Activated CD4-positive, alpha-beta T cell treated with anti-CD3 and anti-CD28 coated beads for 36 hours (primary cell): ENCODE measurements around the gene TFR2. TPM values are rescaled to one million over a fixed set of nuclear protein-coding genes. Genes with fewer than 3 reads are reported as not detected.

Experiments used
- ATAC-seq: fragments of 200-7000 bp; cut with Tn5 transposase; one replicate; pipeline ENCODE4 v1.10.0; 2021; ENCODE audit warnings: mild to moderate bottlenecking, moderate library complexity
- CTCF ChIA-PET: fragments of 350-600 bp; sonication (Branson Sonifier 250); formaldehyde crosslinking; loops from one replicate; lab custom pipeline; 2021; ENCODE audit warnings: antibody characterized with exemption; lab: Charles Lee
- POLR2A ChIA-PET: fragments of 350-600 bp; sonication (Branson Sonifier 250); formaldehyde crosslinking; loops from one replicate; lab custom pipeline; 2021; ENCODE audit warnings: antibody characterized with exemption, inconsistent platforms; lab: Charles Lee
- DNase-seq: peaks from one replicate; pipeline ENCODE4 v3.0.0-alpha.2; 2020
- H3K27ac Mint-ChIP-seq: one replicate; pipeline ENCODE4 v1.8.0; 2021; ENCODE audit warnings: mixed read lengths
- H3K27me3 Mint-ChIP-seq: one replicate; pipeline ENCODE4 v1.8.0; 2021; ENCODE audit warnings: mixed read lengths
- H3K36me3 Mint-ChIP-seq: one replicate; pipeline ENCODE4 v1.8.0; 2021; ENCODE audit warnings: low read depth, mixed read lengths
- H3K4me1 Mint-ChIP-seq: one replicate; pipeline ENCODE4 v1.8.0; 2021; ENCODE audit warnings: mixed read lengths
- H3K4me3 Mint-ChIP-seq: one replicate; pipeline ENCODE4 v1.8.0; 2021; ENCODE audit warnings: mild to moderate bottlenecking, moderate library complexity, mixed read lengths
- H3K9me3 Mint-ChIP-seq: one replicate; pipeline ENCODE4 v1.8.0; 2021; ENCODE audit warnings: low read depth, mixed read lengths
- intact Hi-C, 2 experiments: fragments of 100-400 bp; cut with DNase I in 1 of 2; cut with micrococcal nuclease in 1 of 2; formaldehyde crosslinking; loops; one replicate each; pipeline versions ENCODE4 v1.14.2 to v1.15.1; 2022 to 2024; cut with DNase I, micrococcal nuclease
- total RNA-seq, 2 experiments: library from RNA; stranded (reverse); gene quantifications; one replicate each; pipeline ENCODE4 v1.2.3, GENCODE V29; 2021

Gene TFR2
- total RNA-seq, 2 experiments from 2014 or later = 10.1 to 12.4 TPM

- ChIA-PET POLR2A (interaction anchor here (0.6 to 1.5 kb wide), 4 partner anchors 28 to 249 kb away, joined by 3 to 5 read pairs (median 4); partner anchors contain the start of genes POP7 and ZCWPW1), CTCF (interaction anchor here (0.9 to 2.1 kb wide), 4 partner anchors 10 to 28 kb away, joined by 3 to 11 read pairs (median 7); partner anchors contain the start of gene POP7)
- no peak overlapping the region for H3K4me3 Mint-ChIP-seq
- DNase-seq (no peak), ATAC-seq (no peak)
- peak overlapping the region; percentile 31 for H3K27ac Mint-ChIP-seq
- no peaks in the 10 kb centered on the region for H3K9me3 Mint-ChIP-seq
- H3K27me3 Mint-ChIP-seq = no peaks in the 10 kb centered on the region
- H3K36me3 Mint-ChIP-seq = peaks cover 25% of the 10 kb centered on the region
- H3K4me1 Mint-ChIP-seq = peaks cover 29% of the 10 kb centered on the region
- intact Hi-C loops = loop anchor here (10.0 kb wide), 2 partner anchors 243 to 567 kb away; partner anchors contain the start of genes FIS1 (in 1 of the 2) and PPP1R35 (in 1 of the 2)
Observed at GRCh38 chr7:100677308-100678267, 36.2 kb upstream of the TFR2 start.

- no peaks in the 10 kb centered on the region for H3K9me3 Mint-ChIP-seq
- POLR2A ChIA-PET = interaction anchor here (0.5 to 1.5 kb wide), 5 partner anchors 29 to 574 kb away, joined by 3 to 5 read pairs (median 4); partner anchors contain the start of genes POP7 and ZCWPW1
- intact Hi-C loops = loop anchor here (10.0 kb wide), 2 partner anchors 242 to 568 kb away; partner anchors contain the start of genes FIS1 (in 1 of the 2) and PPP1R35 (in 1 of the 2)
Observed at GRCh38 chr7:100676501-100677306, 35.4 kb upstream of the TFR2 start.

GRCh38 chr7:100675581-100676350 is 34.4 kb upstream of the TFR2 start:
- peak; percentile 48 for ATAC-seq
- Mint-ChIP-seq H3K9me3 (no peaks in the 10 kb centered on the region), H3K4me1 (peaks cover 27% of the 10 kb centered on the region), H3K27ac (peak overlapping the region; percentile 70), H3K4me3 (peak overlapping the region; percentile 79), H3K27me3 (no peaks in the 10 kb centered on the region), H3K36me3 (peaks cover 25% of the 10 kb centered on the region)
- intact Hi-C loops = loop anchor here (1.0 to 10.0 kb wide), 5 partner anchors 16 to 569 kb away; partner anchors contain the start of genes FIS1 (in 1 of the 2) and PPP1R35 (in 1 of the 2)
- peak; percentile 84 for DNase-seq
- POLR2A ChIA-PET = interaction anchor here (0.5 to 0.7 kb wide), 3 partner anchors 8 to 574 kb away, joined by 3 to 5 read pairs (median 4); partner anchors contain the start of gene MEPCE
- CTCF ChIA-PET = interaction anchor here (0.5 to 2.1 kb wide), 3 partner anchors 10 to 17 kb away, joined by 3 to 9 read pairs (median 3); no protein-coding TSS in a partner anchor

More at GRCh38 chr7:100676501-100677306, 35.4 kb upstream of the TFR2 start:
- peaks cover 30% of the 10 kb centered on the region for H3K4me1 Mint-ChIP-seq
- ATAC-seq (no peak), DNase-seq (no peak)
- CTCF ChIA-PET = interaction anchor here (0.5 to 2.1 kb wide), 4 partner anchors 11 to 16 kb away, joined by 3 to 9 read pairs (median 4); no protein-coding TSS in a partner anchor
- H3K4me3 Mint-ChIP-seq = peak overlapping the region; percentile 79
- H3K27ac Mint-ChIP-seq = peak overlapping the region; percentile 75
- no peaks in the 10 kb centered on the region for H3K27me3 Mint-ChIP-seq
- peaks cover 25% of the 10 kb centered on the region for H3K36me3 Mint-ChIP-seq

GRCh38 chr7:100675105-100675451 is 33.7 kb upstream of the TFR2 start:
- ATAC-seq = no peak
- Mint-ChIP-seq H3K27me3 (no peaks in the 10 kb centered on the region), H3K36me3 (peaks cover 23% of the 10 kb centered on the region), H3K9me3 (no peaks in the 10 kb centered on the region), H3K4me3 (peak overlapping the region; percentile 94), H3K27ac (no peak overlapping the region), H3K4me1 (peaks cover 20% of the 10 kb centered on the region)
- POLR2A ChIA-PET = no interaction called here
- CTCF ChIA-PET = interaction anchor here (0.7 to 2.1 kb wide), 6 partner anchors 13 to 88 kb away, joined by 3 to 9 read pairs (median 4); partner anchors contain the start of gene POP7
- peak; percentile 59 for DNase-seq
- intact Hi-C loops = loop anchor here (1.0 to 10.0 kb wide), 5 partner anchors 16 to 570 kb away; partner anchors contain the start of genes FIS1 (in 1 of the 2) and PPP1R35 (in 1 of the 2)

- peaks cover 19% of the 10 kb centered on the region for H3K36me3 Mint-ChIP-seq
- ATAC-seq (no peak), DNase-seq (peak; percentile 57)
- H3K9me3 Mint-ChIP-seq = no peaks in the 10 kb centered on the region
- H3K27me3 Mint-ChIP-seq = no peaks in the 10 kb centered on the region
- CTCF ChIA-PET = interaction anchor here (0.7 to 1.5 kb wide), 5 partner anchors 13 to 87 kb away, joined by 3 to 8 read pairs (median 3); partner anchors contain the start of gene POP7
- H3K4me3 Mint-ChIP-seq = peak overlapping the region; percentile 94
- POLR2A ChIA-PET = interaction anchor here (0.7 kb wide), 1 partner anchor 1572 kb away, joined by 3 read pairs; no protein-coding TSS in a partner anchor
- intact Hi-C loops = loop anchor here (1.0 to 10.0 kb wide), 6 partner anchors 17 to 572 kb away; partner anchors contain the start of genes AP4M1 (in 1 of the 2), FIS1 (in 1 of the 2), MCM7 (in 1 of the 2) and PPP1R35 (in 1 of the 2)
- peaks cover 19% of the 10 kb centered on the region for H3K4me1 Mint-ChIP-seq
- H3K27ac Mint-ChIP-seq = peak overlapping the region; percentile 88
Observed at GRCh38 chr7:100674411-100675104, 33.2 kb upstream of the TFR2 start.

- peak overlapping the region; percentile 88 for H3K27ac Mint-ChIP-seq
- H3K36me3 Mint-ChIP-seq = peaks cover 16% of the 10 kb centered on the region
- ATAC-seq (no peak), DNase-seq (peak; percentile 60)
- H3K4me3 Mint-ChIP-seq = peak overlapping the region; percentile 94
- H3K27me3 Mint-ChIP-seq = no peaks in the 10 kb centered on the region
- CTCF ChIA-PET = interaction anchor here (1.1 to 1.5 kb wide), 2 partner anchors 14 to 32 kb away, joined by 3 to 8 read pairs; partner anchors contain the start of gene POP7
- no peaks in the 10 kb centered on the region for H3K9me3 Mint-ChIP-seq
- POLR2A ChIA-PET = interaction anchor here (0.7 kb wide), 1 partner anchor 1571 kb away, joined by 3 read pairs; no protein-coding TSS in a partner anchor
- H3K4me1 Mint-ChIP-seq = peaks cover 14% of the 10 kb centered on the region
- intact Hi-C loops = loop anchor here (1.0 to 10.0 kb wide), 17 partner anchors 19 to 572 kb away; partner anchors contain the start of genes FBXO24 (in 2 of the 2), LRCH4 (in 2 of the 2), MOSPD3 (in 2 of the 2) and AGFG2 (in 1 of the 2)
Observed at GRCh38 chr7:100673942-100674410, 32.6 kb upstream of the TFR2 start.

- Mint-ChIP-seq H3K4me3 (peak within 1 kb of the TSS; percentile 94), H3K4me1 (peaks cover 12% of the 10 kb centered on the region), H3K36me3 (peaks cover 14% of the 10 kb centered on the region), H3K27ac (peak within 1 kb of the TSS; percentile 93), H3K9me3 (no peaks in the 10 kb centered on the region), H3K27me3 (no peaks in the 10 kb centered on the region)
- intact Hi-C loops = loop anchor here (1.0 to 10.0 kb wide), 16 partner anchors 32 to 571 kb away; partner anchors contain the start of genes FBXO24 (in 2 of the 2), LRCH4 (in 2 of the 2), MOSPD3 (in 2 of the 2) and AGFG2 (in 1 of the 2)
- peak; percentile 99 for DNase-seq
- ChIA-PET POLR2A (interaction anchor here (0.6 to 1.0 kb wide), 6 partner anchors 9 to 182 kb away, joined by 3 to 7 read pairs (median 4); partner anchors contain the start of genes MOSPD3 and POP7), CTCF (interaction anchor here (0.6 to 0.7 kb wide), 4 partner anchors 70 to 127 kb away, joined by 3 read pairs; no protein-coding TSS in a partner anchor)
- peak; percentile 78 for ATAC-seq
Observed at GRCh38 chr7:100673302-100673941, 32.1 kb upstream of the TFR2 start, which contains the start of gene GNB2. Gene GNB2, plus strand, starts transcription at chr7:100673740. Its CDS starts 2,526 bp downstream, at chr7:100676266.
